H9 (cell line): ENCODE measurements around the gene EDN3. TPM values are rescaled to one million over a fixed set of nuclear protein-coding genes. Genes with fewer than 3 reads are reported as not detected.

Source experiments
- DNase-seq: peaks from one replicate; pipeline ENCODE4 v3.0.0-alpha.2; 2017
- H2AFZ ChIP-seq: one replicate; pipeline ENCODE4 v1.6.1; 2013; ENCODE audit warnings: mild to moderate bottlenecking, low read length, control low read depth, moderate library complexity
- H2AK5ac ChIP-seq: 2 replicates; pipeline ENCODE4 v1.6.1; 2013; ENCODE audit warnings: low read length, control low read depth, mixed read lengths; ENCODE audit not compliant: insufficient read length
- H2BK120ac ChIP-seq: one replicate; pipeline ENCODE4 v1.6.1; 2013; ENCODE audit warnings: low read depth, mild to moderate bottlenecking, low read length, control low read depth, inconsistent platforms; ENCODE audit not compliant: poor library complexity, severe bottlenecking
- H2BK12ac ChIP-seq: 2 replicates; pipeline ENCODE4 v1.6.1; 2013; ENCODE audit warnings: low read length, control low read depth, mixed read lengths, low read depth; ENCODE audit not compliant: insufficient read length
- H2BK15ac ChIP-seq: 2 replicates; pipeline ENCODE4 v1.6.1; 2013; ENCODE audit warnings: low read depth, low read length, control low read depth
- H2BK20ac ChIP-seq: one replicate; pipeline ENCODE4 v1.6.1; 2013; ENCODE audit warnings: low read depth, mild to moderate bottlenecking, low read length, control low read depth, inconsistent platforms; ENCODE audit not compliant: poor library complexity, severe bottlenecking
- H2BK5ac ChIP-seq: 2 replicates; pipeline ENCODE4 v1.6.1; 2013; ENCODE audit warnings: low read length, control low read depth, mixed read lengths; ENCODE audit not compliant: insufficient read length
- H3K14ac ChIP-seq: 2 replicates; pipeline ENCODE4 v1.6.1; 2013; ENCODE audit warnings: low read length, control low read depth; ENCODE audit not compliant: insufficient read depth
- H3K18ac ChIP-seq: 2 replicates; pipeline ENCODE4 v1.6.1; 2013; ENCODE audit warnings: low read depth, mild to moderate bottlenecking, mixed read lengths, low read length, control low read depth; ENCODE audit not compliant: insufficient read length
- H3K23ac ChIP-seq: 2 replicates; pipeline ENCODE4 v1.6.1; 2013; ENCODE audit warnings: low read length, control low read depth, mixed read lengths, low read depth; ENCODE audit not compliant: insufficient read length
- H3K23me2 ChIP-seq: 2 replicates; pipeline ENCODE4 v1.6.1; 2013; ENCODE audit warnings: low read depth, mild to moderate bottlenecking, mixed read lengths, low read length, control low read depth; ENCODE audit not compliant: insufficient read length, poor library complexity, severe bottlenecking
- H3K27ac ChIP-seq: 2 replicates; pipeline ENCODE4 v1.5.1; 2013; ENCODE audit warnings: low read length, control low read depth, mixed read lengths, low read depth; ENCODE audit not compliant: insufficient read length
- H3K27me3 ChIP-seq: 2 replicates; pipeline ENCODE4 v1.6.1; 2013; ENCODE audit warnings: low read length, control low read depth, inconsistent platforms; ENCODE audit not compliant: insufficient read depth
- H3K4ac ChIP-seq: 2 replicates; pipeline ENCODE4 v1.6.1; 2013; ENCODE audit warnings: low read depth, mild to moderate bottlenecking, control low read depth, inconsistent platforms, low read length, moderate library complexity
- H3K4me1 ChIP-seq: 2 replicates; pipeline ENCODE4 v1.6.1; 2013; ENCODE audit warnings: low read length, control low read depth, inconsistent platforms; ENCODE audit not compliant: insufficient read depth
- H3K4me2 ChIP-seq: 2 replicates; pipeline ENCODE4 v1.6.1; 2013; ENCODE audit warnings: low read length, control low read depth, mixed read lengths; ENCODE audit not compliant: insufficient read length, insufficient read depth
- H3K56ac ChIP-seq: 2 replicates; pipeline ENCODE4 v1.6.1; 2013; ENCODE audit warnings: low read depth, mild to moderate bottlenecking, mixed read lengths, low read length, control low read depth; ENCODE audit not compliant: insufficient read length
- H3K79me1 ChIP-seq: 2 replicates; pipeline ENCODE4 v1.6.1; 2013; ENCODE audit warnings: low read depth, mild to moderate bottlenecking, moderate library complexity, low read length, control low read depth, inconsistent platforms; ENCODE audit not compliant: insufficient read depth, poor library complexity, severe bottlenecking
- H3K79me2 ChIP-seq: 2 replicates; pipeline ENCODE4 v1.6.1; 2013; ENCODE audit warnings: low read length, control low read depth, inconsistent platforms; ENCODE audit not compliant: insufficient read depth
- H3K9ac ChIP-seq: 2 replicates; pipeline ENCODE4 v1.6.1; 2013; ENCODE audit warnings: low read length, control low read depth, mixed read lengths; ENCODE audit not compliant: insufficient read length; ENCODE audit errors: extremely low read depth
- H3K9me3 ChIP-seq: one replicate; pipeline ENCODE4 v1.6.1; 2013; ENCODE audit warnings: low read depth, low read length, inconsistent platforms; ENCODE audit not compliant: control insufficient read depth
- H3T11ph ChIP-seq: one replicate; pipeline ENCODE4 v1.6.1; 2013; ENCODE audit warnings: mild to moderate bottlenecking, low read length, control low read depth, inconsistent platforms
- H4K20me1 ChIP-seq: one replicate; pipeline ENCODE4 v1.6.1; 2013; ENCODE audit not compliant: control insufficient read depth, insufficient read length, insufficient read depth
- H4K5ac ChIP-seq: 2 replicates; pipeline ENCODE4 v1.6.1; 2013; ENCODE audit warnings: low read depth, mild to moderate bottlenecking, mixed read lengths, low read length, control low read depth; ENCODE audit not compliant: insufficient read length
- H4K8ac ChIP-seq: replicated peaks from 2 replicates; pipeline ENCODE4 v1.6.1; 2013; ENCODE audit warnings: low read length, control low read depth, mixed read lengths, low read depth; ENCODE audit not compliant: insufficient read length
- H4K91ac ChIP-seq: 2 replicates; pipeline ENCODE4 v1.6.1; 2013; ENCODE audit warnings: low read depth, mild to moderate bottlenecking, moderate library complexity, mixed read lengths, low read length, control low read depth; ENCODE audit not compliant: insufficient read length
- H3K27ac Mint-ChIP-seq, 3 experiments: 2 replicates in 2 of 3; 3 replicates in 1 of 3; pipeline ENCODE4 v1.8.0; 2020 to 2021; ENCODE audit warnings: mixed read lengths in 3 of 3, mild to moderate bottlenecking in 1 of 3, moderate library complexity in 1 of 3
- H3K27me3 Mint-ChIP-seq: 2 replicates; pipeline ENCODE4 v1.8.0; 2021; ENCODE audit warnings: low read depth, mild to moderate bottlenecking, moderate library complexity, mixed read lengths
- H3K36me3 Mint-ChIP-seq, 3 experiments: 2 replicates in 2 of 3; 3 replicates in 1 of 3; pipeline ENCODE4 v1.8.0; 2020 to 2021; ENCODE audit warnings: low read depth in 3 of 3, mixed read lengths in 3 of 3; ENCODE audit not compliant: insufficient read depth in 1 of 3
- H3K4me1 Mint-ChIP-seq, 2 experiments: 2 replicates each; pipeline ENCODE4 v1.8.0; 2020; ENCODE audit warnings: mixed read lengths in 2 of 2
- H3K4me3 Mint-ChIP-seq, 2 experiments: 2 replicates in 1 of 2; 3 replicates in 1 of 2; pipeline ENCODE4 v1.8.0; 2020 to 2021; ENCODE audit warnings: mild to moderate bottlenecking in 2 of 2, mixed read lengths in 2 of 2, moderate library complexity in 1 of 2
- H3K9me3 Mint-ChIP-seq, 2 experiments: 2 replicates in 1 of 2; 3 replicates in 1 of 2; pipeline ENCODE4 v1.8.0; 2020; ENCODE audit warnings: mild to moderate bottlenecking in 2 of 2, mixed read lengths in 2 of 2, moderate library complexity in 1 of 2
- CTCF ChIP-seq: fragments of 200-600 bp; sonication (generic); conservative IDR thresholded peaks from 3 replicates; pipeline ENCODE4 v1.8.0; 2021; ENCODE audit warnings: antibody characterized with exemption, mild to moderate bottlenecking
- WGBS: extraction: QIAGEN DNeasy Blood & Tissue Kit; methylation state at CpG from one replicate; pipeline ENCODE4 v1.1.7; 2013; ENCODE audit warnings: missing lambda C conversion rate, low lambda C conversion rate, mixed read lengths; ENCODE audit not compliant: insufficient read length; ENCODE audit errors: extremely low coverage; 5-methylcytosine and 5-hydroxymethylcytosine counted together
- total RNA-seq: library from RNA; stranded (reverse); gene quantifications from 2 replicates; pipeline ENCODE4 v1.2.1, GENCODE V29; 2021

Gene EDN3
- total RNA-seq, 1 experiment from 2014 or later = 0.20 TPM

DNA sequence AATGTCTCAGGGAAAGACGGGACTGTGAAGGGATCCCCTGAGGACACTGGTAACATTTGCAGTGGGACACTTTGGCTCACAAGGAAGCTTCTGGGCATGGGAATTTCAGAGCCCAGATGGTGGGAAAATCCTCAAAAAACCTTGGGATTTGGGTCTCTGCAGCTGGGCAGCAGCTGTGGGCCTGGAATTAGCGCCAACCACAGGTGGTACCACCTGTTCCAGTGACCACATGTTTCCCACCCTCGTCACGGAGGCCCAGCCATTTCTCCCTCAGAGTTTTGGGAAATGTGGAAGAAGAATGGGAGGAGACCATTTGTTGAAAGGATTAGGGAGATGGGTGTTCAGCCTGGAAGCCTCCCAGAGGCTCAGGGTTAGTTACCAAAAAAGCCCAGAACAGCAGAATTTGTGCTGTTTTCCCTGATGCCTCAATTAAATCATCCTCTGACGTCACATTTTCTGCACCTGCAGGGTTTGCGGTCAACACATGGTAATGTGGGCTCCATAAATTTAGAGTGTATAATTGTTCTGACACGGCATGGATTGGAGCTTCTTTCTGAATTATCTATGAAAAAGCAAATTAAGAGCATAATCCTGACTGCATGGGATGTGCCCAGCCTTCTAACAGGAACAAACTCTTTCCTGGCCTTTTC, 34.4 kb downstream of the EDN3 start:
- H3K23ac ChIP-seq = no peak overlapping the region
- H3T11ph ChIP-seq = no peak overlapping the region
- no CpG with 5 or more reads among the region's 7 CpGs for WGBS
- H3K79me1 ChIP-seq = no peaks in the 10 kb centered on the region
- Mint-ChIP-seq H3K9me3 (no peaks in the 10 kb centered on the region), H3K4me1 (peaks cover 0 to 2% of the 10 kb centered on the region in 2 experiments; a peak in 1 of 4 replicates), H3K4me3 (no peak overlapping the region), H3K27ac (no peak overlapping the region), H3K27me3 (peaks cover 22% of the 10 kb centered on the region), H3K36me3 (no peaks in the 10 kb centered on the region)
- no peak overlapping the region for H3K14ac ChIP-seq
- no peak overlapping the region for H3K4ac ChIP-seq
- no peaks in the 10 kb centered on the region for H3K4me1 ChIP-seq
- H3K9me3 ChIP-seq = no peaks in the 10 kb centered on the region
- H4K20me1 ChIP-seq = no peaks in the 10 kb centered on the region
- H3K56ac ChIP-seq = no peak overlapping the region
- H4K5ac ChIP-seq = no peak overlapping the region
- H2BK20ac ChIP-seq = no peak overlapping the region
- H3K23me2 ChIP-seq = peaks cover 3% of the 10 kb centered on the region
- no peak for DNase-seq
- no peak overlapping the region for H4K91ac ChIP-seq
- no peaks in the 10 kb centered on the region for H3K27me3 ChIP-seq
- H2AK5ac ChIP-seq = no peak overlapping the region
- H2BK12ac ChIP-seq = no peak overlapping the region
- no peak for TF ChIP-seq CTCF
- no peak overlapping the region for H2AFZ ChIP-seq
- H2BK15ac ChIP-seq = no peak overlapping the region; the same call in 1 of the 2 replicates
- H3K79me2 ChIP-seq = no peaks in the 10 kb centered on the region
- H3K9ac ChIP-seq = no peak overlapping the region
- H3K4me2 ChIP-seq = no peak overlapping the region
- no peak overlapping the region for H3K27ac ChIP-seq
- H2BK120ac ChIP-seq = no peak overlapping the region
- no peak overlapping the region for H3K18ac ChIP-seq
- no peak overlapping the region for H4K8ac ChIP-seq
- H2BK5ac ChIP-seq = no peak overlapping the region
